WERI-Rb-1 (cell line): ENCODE measurements around the gene PTGDS.

Source experiments
- DNase-seq: peaks from one replicate; pipeline ENCODE4 v3.0.0-alpha.2; 2020
- H3K27ac ChIP-seq: fragments of 250-450 bp; sonication (Bioruptor Pico); 2 replicates; pipeline ENCODE4 v1.5.1; 2020; ENCODE audit warnings: mild to moderate bottlenecking, moderate library complexity
- H3K27me3 ChIP-seq: fragments of 250-450 bp; sonication (Bioruptor Pico); 2 replicates; pipeline ENCODE4 v1.5.1; 2021; ENCODE audit warnings: mild to moderate bottlenecking, low read depth, moderate library complexity; ENCODE audit not compliant: insufficient read depth, severe bottlenecking
- H3K36me3 ChIP-seq: fragments of 250-450 bp; sonication (Bioruptor Pico); 2 replicates; pipeline ENCODE4 v1.5.1; 2020; ENCODE audit warnings: mild to moderate bottlenecking, moderate library complexity
- H3K4me3 ChIP-seq: 2 replicates; pipeline ENCODE4 v1.5.1; 2011; ENCODE audit warnings: low read depth, mild to moderate bottlenecking, control low read depth, low read length
- H3K9me3 ChIP-seq: fragments of 250-450 bp; sonication (Bioruptor Pico); 2 replicates; pipeline ENCODE4 v1.5.1; 2021; ENCODE audit warnings: mild to moderate bottlenecking, moderate library complexity; ENCODE audit not compliant: severe bottlenecking
- TF ChIP-seq, protein P1 (sequence below): IDR thresholded peaks from 2 replicates; pipeline ENCODE4 v1.5.1; 2011; ENCODE audit warnings: low read depth, mild to moderate bottlenecking, control low read depth, inconsistent platforms, low read length

The PTGDS gene

DNA sequence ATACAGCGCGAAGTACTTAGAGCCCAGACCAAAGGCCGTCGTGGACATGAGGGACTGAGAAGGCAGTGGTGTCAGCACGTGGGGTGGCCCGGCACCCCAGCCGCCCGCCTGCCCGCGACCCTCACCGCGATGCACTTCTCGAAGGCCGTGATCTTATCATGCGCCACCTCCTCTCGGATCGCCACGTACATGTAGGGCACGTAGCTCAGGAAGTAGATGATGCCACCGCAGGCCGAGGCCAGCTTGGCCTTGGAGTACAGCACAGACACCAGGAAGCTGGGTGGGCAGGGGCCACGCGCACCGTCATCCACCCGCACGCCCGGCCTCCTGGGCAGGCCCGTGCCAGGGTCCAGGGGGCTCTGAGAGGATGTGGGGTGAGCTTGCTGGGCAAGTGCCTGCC lies 39.8 kb downstream of the PTGDS start:
- no peak overlapping the region for H3K27ac ChIP-seq
- H3K36me3 ChIP-seq: peaks cover 32% of the 10 kb centered on the region
- no peaks in the 10 kb centered on the region for H3K9me3 ChIP-seq
- no peak for DNase-seq
- no peak overlapping the region for H3K4me3 ChIP-seq
- no peaks in the 10 kb centered on the region for H3K27me3 ChIP-seq
- TF ChIP-seq, protein P1, sequence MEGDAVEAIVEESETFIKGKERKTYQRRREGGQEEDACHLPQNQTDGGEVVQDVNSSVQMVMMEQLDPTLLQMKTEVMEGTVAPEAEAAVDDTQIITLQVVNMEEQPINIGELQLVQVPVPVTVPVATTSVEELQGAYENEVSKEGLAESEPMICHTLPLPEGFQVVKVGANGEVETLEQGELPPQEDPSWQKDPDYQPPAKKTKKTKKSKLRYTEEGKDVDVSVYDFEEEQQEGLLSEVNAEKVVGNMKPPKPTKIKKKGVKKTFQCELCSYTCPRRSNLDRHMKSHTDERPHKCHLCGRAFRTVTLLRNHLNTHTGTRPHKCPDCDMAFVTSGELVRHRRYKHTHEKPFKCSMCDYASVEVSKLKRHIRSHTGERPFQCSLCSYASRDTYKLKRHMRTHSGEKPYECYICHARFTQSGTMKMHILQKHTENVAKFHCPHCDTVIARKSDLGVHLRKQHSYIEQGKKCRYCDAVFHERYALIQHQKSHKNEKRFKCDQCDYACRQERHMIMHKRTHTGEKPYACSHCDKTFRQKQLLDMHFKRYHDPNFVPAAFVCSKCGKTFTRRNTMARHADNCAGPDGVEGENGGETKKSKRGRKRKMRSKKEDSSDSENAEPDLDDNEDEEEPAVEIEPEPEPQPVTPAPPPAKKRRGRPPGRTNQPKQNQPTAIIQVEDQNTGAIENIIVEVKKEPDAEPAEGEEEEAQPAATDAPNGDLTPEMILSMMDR: no peak

DNA sequence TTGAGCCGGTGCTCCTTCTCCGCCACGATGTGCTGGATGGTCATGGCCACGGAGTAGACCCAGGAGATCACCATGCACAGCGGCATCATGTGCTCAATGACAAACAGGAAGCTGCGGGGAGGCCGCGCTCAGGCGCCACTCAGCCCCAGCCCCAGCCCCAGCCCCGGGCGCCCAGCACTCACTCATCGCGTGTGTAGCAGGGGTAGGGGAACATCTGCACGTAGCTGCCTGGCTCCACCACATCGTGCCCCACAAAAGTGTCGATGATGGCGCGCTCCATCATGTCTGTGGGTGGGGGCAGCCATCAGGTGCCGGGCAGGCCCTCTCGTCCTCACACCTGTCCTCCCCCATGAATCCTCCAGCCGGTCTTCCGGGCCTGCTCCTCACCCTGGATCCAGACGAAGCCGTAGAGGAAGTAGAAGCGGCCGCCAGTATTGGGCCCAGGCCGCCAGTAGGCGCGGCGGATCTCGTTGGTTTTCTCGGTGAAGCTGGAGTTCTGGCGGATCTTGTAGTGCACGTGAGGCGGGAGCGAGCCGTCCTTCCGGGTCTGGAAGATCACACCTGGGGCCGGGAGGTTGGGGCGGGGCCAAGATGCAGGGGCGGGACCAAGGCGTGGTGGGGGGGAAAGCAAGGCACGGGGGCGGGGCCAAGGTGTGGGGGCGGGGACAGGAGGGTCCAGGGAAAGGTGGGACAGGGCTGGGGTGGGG lies 40.6 kb downstream of the PTGDS start:
- Histone ChIP-seq H3K27ac (no peak overlapping the region), H3K36me3 (peaks cover 29% of the 10 kb centered on the region), H3K9me3 (no peaks in the 10 kb centered on the region), H3K4me3 (no peak overlapping the region), H3K27me3 (no peaks in the 10 kb centered on the region)
- DNase-seq: no peak
- TF ChIP-seq, protein P1: no peak

DNA sequence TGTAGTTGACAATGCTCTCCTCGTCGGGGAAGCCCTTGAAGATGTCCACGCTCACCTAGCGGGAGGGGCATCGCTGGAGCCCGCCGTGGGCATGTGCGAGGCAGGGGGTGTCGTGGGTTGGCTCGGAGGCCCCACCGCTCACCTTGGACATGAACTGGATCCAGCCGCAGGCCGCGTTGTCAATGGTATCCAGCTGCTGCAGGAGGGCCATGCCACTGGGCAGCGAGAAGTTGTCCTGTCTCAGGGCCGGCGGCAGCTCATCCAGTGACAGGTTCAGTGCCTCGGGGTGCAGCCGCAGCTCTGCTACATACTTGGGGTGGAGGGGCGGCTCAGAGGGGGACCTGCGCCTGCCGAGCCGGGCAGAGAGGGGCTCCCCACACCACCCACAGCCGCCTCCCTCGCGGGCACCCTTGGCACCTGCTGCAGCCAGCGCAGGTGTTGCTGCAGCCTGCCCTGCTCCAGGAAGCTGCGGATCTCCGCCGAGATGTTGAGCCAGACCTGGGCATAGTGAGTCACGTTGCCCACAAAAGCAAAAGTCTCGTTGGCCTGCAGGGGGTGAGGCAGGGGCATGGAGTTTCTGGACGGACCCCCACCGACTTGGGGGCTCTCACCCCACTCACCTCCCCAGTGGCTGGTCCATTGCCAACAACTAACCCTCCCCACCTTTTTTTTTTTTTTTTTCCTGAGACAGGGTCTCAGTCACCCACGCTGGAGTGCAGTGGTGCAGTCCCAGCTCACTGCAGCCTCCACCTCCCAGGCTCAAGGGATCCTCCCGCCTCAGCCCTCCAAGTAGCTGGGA lies 41.7 kb downstream of the PTGDS start:
- DNase-seq: no peak
- H3K27me3 ChIP-seq: no peaks in the 10 kb centered on the region
- no peak overlapping the region for H3K4me3 ChIP-seq
- no peak overlapping the region for H3K27ac ChIP-seq
- peaks cover 29% of the 10 kb centered on the region for H3K36me3 ChIP-seq
- H3K9me3 ChIP-seq: no peaks in the 10 kb centered on the region
- TF ChIP-seq, protein P1: no peak

DNA sequence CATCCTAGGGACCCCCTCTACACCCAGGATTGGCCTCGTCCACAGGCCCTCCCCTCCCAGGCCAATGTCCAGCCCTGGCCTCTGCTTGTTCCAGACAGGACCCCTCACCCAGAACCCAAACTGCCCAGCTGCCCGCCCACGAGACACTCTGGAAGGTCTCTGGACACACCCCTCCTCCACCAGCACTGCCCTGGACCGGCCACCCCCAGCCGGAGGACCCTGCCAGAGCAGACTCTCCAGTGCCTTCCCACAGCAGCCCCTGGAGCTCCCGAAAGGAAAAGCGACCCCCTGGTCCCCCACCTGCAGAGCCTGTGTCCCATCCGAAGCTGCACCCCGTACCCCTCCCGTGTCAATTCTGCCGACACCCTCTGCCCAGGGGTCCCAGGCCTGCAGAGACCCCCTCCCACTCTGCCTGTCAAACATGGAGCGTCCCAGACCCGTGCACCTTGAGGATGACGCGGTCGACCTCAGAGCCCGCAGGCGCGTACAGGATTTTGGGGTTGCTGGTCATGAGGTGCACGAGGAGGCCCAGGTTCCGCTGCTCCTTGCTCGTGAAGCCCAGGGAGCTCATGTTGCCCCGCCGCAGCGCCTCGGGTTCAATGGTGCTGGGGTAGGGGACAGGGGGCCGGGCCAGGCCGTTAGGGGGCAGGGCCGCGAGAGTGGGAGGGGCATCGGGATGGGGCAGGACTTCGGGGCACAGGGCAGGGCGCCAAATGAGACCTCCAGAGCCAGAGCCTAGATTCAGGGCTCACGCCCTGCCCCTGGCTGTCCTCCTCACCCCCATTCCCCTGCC lies 42.8 kb downstream of the PTGDS start:
- Histone ChIP-seq H3K27me3 (no peaks in the 10 kb centered on the region), H3K9me3 (no peaks in the 10 kb centered on the region), H3K36me3 (peaks cover 24% of the 10 kb centered on the region), H3K4me3 (no peak overlapping the region), H3K27ac (no peak overlapping the region)
- no peak for DNase-seq
- TF ChIP-seq, protein P1: no peak

DNA sequence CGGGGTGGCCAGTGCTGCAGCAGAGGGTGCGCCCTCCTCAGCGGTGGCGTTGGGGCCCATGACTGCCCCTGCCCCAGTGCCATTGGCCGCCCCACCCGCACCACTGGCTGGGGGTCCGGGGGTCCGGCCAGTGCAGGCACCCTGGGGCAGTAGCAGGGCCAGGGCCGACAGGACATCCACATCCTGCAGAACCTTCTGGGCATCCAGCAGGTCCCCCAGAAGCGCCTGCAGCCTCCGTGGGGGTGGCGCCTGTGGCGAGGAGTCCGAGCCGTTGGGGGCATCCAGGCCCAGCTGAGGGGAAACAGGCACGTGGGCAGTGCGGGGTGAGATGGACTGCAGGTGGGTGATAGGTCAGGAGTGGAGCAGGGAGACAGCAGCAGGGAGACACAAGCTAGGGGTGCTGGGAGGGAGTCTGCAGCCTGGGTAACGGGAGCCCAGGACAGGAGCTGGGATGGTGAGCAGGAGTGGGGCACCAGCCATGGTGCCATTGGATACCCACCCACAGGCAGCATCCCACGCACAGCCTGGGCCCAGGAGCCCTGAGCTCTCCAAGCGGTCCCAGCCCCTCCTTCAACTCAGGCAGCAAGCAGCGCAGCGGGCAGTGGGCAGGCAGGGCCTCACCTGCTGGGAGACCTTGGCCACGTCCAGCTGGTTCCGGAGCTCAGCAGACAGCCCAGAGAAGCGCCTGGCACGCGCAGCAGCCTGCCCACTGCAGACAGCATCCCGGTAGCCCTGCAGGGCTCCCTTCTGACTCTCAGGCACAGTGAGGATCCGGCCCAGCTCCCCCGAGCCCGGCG lies 43.7 kb downstream of the PTGDS start:
- no peaks in the 10 kb centered on the region for H3K27me3 ChIP-seq
- H3K4me3 ChIP-seq: no peak overlapping the region
- no peaks in the 10 kb centered on the region for H3K9me3 ChIP-seq
- H3K27ac ChIP-seq: no peak overlapping the region
- H3K36me3 ChIP-seq: peaks cover 19% of the 10 kb centered on the region
- DNase-seq: no peak
- TF ChIP-seq, protein P1: no peak
